Loucy (cell line): ENCODE measurements around the gene CDYL.

Experiments used
- CTCF ChIP-seq: fragments of 200-600 bp; sonication (generic); conservative IDR thresholded peaks from 2 replicates; pipeline ENCODE4 v1.5.1; 2014; ENCODE audit warnings: mild to moderate bottlenecking, antibody characterized with exemption, low read length
- EZH2phosphoT487 ChIP-seq: fragments of 200-600 bp; IDR thresholded peaks from 2 replicates; pipeline ENCODE4 v1.6.1; 2018; ENCODE audit warnings: antibody characterized with exemption, mild to moderate bottlenecking, moderate library complexity, borderline replicate concordance

GRCh38 chr6:4906293-4907276 lies 130.4 kb downstream of the CDYL start:
- TF ChIP-seq CTCF (no peak), EZH2phosphoT487 (no peak)
